Left ventricle myocardium inferior (tissue), 1 donor: ENCODE data around the gene KCNG2. TPM values are rescaled to one million over a fixed set of nuclear protein-coding genes. Genes with fewer than 3 reads are reported as not detected.

Source experiments
- DNase-seq: peaks from one replicate; pipeline ENCODE4 v3.0.0-alpha.2; 2020
- H3K27ac ChIP-seq: fragments of 200-600 bp; replicated peaks from 2 replicates; pipeline ENCODE4 v1.8.0; 2021
- H3K27me3 ChIP-seq: fragments of 200-600 bp; 2 replicates; pipeline ENCODE4 v1.8.0; 2021; ENCODE audit warnings: low read depth
- H3K36me3 ChIP-seq: fragments of 200-600 bp; 2 replicates; pipeline ENCODE4 v1.8.0; 2021
- H3K4me1 ChIP-seq: fragments of 200-600 bp; 2 replicates; pipeline ENCODE4 v1.8.0; 2021
- H3K4me3 ChIP-seq: fragments of 200-600 bp; 2 replicates; pipeline ENCODE4 v1.8.0; 2021; ENCODE audit warnings: mild to moderate bottlenecking, moderate library complexity
- H3K9me3 ChIP-seq: fragments of 200-600 bp; replicated peaks from 2 replicates; pipeline ENCODE4 v1.8.0; 2021
- CTCF ChIP-seq: fragments of 200-600 bp; IDR thresholded peaks from 2 replicates; pipeline ENCODE4 v1.8.0; 2021; ENCODE audit warnings: antibody characterized with exemption, mild to moderate bottlenecking, borderline replicate concordance
- intact Hi-C: fragments of 100-400 bp; cut with micrococcal nuclease; formaldehyde crosslinking; loops from one replicate; pipeline ENCODE4 v1.11.0; 2022
- total RNA-seq: library from RNA; stranded (reverse); fragmentation: NEBNext Ultra II Directional; extraction: Animal tissue kit (Norgen Biotek cat#: 25700); gene quantifications from one replicate; pipeline ENCODE4 v1.2.1, GENCODE V29; 2021
- donor health status: DM: no; HTN: yes; CAD: no; lungs with severe emphysema.

KCNG2 gene
- total RNA-seq, 1 donor from 2014 or later: not detected

GRCh38 chr18:79933765-79934164 lies 136.0 kb downstream of the KCNG2 start:
- H3K4me1 ChIP-seq: peaks cover 32% of the 10 kb centered on the region
- H3K27me3 ChIP-seq: no peaks in the 10 kb centered on the region
- peak; percentile 39 for TF ChIP-seq CTCF
- no peak for DNase-seq
- H3K36me3 ChIP-seq: peaks cover 75% of the 10 kb centered on the region
- H3K9me3 ChIP-seq: peaks cover 50% of the 10 kb centered on the region
- peak overlapping the region; percentile 83 for H3K27ac ChIP-seq
- intact Hi-C loops: no loop called here
- no peak overlapping the region for H3K4me3 ChIP-seq

DNA sequence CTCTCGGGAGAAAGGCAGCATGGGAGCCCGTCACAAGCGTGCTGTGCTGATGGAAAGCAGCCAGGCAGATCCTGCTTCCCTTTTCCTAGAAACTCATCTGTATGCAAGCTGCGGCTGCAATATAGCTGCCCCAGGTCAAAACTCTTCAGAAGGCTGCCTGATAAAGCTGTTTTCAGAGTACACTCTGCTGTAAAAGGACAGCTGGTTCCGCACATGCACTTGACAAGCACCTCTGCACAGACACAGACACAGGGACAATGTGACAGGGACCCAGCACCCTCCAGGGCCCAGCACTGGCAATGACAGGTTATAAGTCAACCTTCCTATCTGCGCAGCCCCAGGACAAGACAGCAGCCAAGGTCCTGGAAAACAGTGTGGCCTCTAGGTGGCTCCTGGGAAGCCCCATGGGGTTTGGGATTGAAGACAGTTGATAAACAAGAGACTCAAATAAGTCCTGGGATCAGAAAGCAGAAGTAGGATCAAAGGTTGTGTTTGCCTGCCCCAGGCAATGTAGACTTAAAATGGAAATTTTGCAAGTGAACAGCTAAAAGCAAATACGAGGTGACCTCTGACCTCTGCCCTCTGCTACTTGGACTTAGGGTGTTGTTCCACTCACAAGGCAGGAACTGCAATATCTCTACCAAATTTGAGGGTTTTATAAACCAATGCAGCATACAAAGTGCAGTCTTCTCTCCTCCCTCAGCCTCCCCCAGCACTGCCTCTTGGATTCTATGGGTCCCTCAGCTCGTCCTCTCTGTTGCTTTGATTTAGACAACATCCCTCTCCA lies 136.8 kb downstream of the KCNG2 start:
- Histone ChIP-seq H3K4me1 (peaks cover 40% of the 10 kb centered on the region), H3K36me3 (peaks cover 67% of the 10 kb centered on the region), H3K4me3 (no peak overlapping the region), H3K27me3 (no peaks in the 10 kb centered on the region), H3K27ac (peak overlapping the region; percentile 83), H3K9me3 (peaks cover 43% of the 10 kb centered on the region)
- peak; percentile 42 for TF ChIP-seq CTCF
- peak; percentile 65 for DNase-seq
- intact Hi-C loops: no loop called here

DNA sequence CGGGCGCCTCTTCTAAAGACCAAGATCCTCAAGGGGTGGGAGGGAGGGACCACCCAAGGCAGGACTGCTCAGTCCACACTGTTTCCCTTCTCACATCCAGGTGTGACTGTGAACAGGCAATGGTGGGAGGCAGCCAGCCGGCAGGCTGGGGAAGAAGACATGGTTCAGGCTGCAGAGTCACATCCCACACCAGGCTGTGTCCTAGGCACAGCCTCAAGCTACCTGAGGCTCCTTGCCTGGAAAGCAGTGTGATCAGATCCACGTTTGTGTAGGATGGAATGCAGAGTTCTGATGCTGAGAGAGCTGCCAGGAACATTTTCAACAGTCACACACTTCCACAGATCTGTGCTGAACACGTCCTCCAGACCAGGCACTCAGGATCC lies 137.4 kb downstream of the KCNG2 start:
- H3K4me1 ChIP-seq: peaks cover 42% of the 10 kb centered on the region
- DNase-seq: no peak
- H3K36me3 ChIP-seq: peaks cover 65% of the 10 kb centered on the region
- intact Hi-C loops: no loop called here
- peaks cover 37% of the 10 kb centered on the region for H3K9me3 ChIP-seq
- H3K4me3 ChIP-seq: no peak overlapping the region
- TF ChIP-seq CTCF: no peak
- no peaks in the 10 kb centered on the region for H3K27me3 ChIP-seq
- H3K27ac ChIP-seq: peak overlapping the region; percentile 83

GRCh38 chr18:79935499-79935898 lies 137.8 kb downstream of the KCNG2 start:
- H3K27me3 ChIP-seq: no peaks in the 10 kb centered on the region
- H3K4me1 ChIP-seq: peaks cover 42% of the 10 kb centered on the region
- peaks cover 65% of the 10 kb centered on the region for H3K36me3 ChIP-seq
- H3K9me3 ChIP-seq: peaks cover 33% of the 10 kb centered on the region
- no peak for DNase-seq
- H3K27ac ChIP-seq: no peak overlapping the region
- intact Hi-C loops: no loop called here
- no peak overlapping the region for H3K4me3 ChIP-seq
- TF ChIP-seq CTCF: no peak

DNA sequence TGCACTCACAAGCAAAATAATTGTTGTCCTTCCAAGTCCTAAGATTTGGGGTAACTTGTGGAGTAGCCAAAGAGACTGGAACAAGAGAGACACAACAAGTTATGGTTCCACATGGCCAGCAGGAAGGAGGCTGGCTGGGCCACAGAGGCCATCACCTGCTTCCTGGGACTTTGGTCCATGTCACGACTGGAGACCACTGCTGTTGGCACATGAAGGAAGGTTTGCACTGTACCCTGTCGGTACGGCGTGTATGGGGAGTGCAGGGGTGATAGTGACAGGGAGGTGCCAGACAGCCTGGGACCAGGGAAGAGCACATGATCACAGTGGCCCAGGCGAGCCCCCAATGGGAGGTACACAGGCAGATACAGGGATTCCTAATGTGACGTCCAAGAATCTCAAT lies 138.2 kb downstream of the KCNG2 start:
- intact Hi-C loops: no loop called here
- Histone ChIP-seq H3K4me3 (no peak overlapping the region), H3K36me3 (peaks cover 65% of the 10 kb centered on the region), H3K27ac (no peak overlapping the region), H3K27me3 (no peaks in the 10 kb centered on the region), H3K4me1 (peaks cover 46% of the 10 kb centered on the region), H3K9me3 (peaks cover 28% of the 10 kb centered on the region)
- DNase-seq: no peak
- no peak for TF ChIP-seq CTCF
